Neuronal stem cell (in vitro differentiated cells): ENCODE results near the gene KIF25.
A peak's percentile ranks its signal among the peaks of the same experiment; 100 is the strongest.

ENCODE experiments used
- DNase-seq: peaks from one replicate; pipeline ENCODE4 v3.0.0-alpha.2; 2013; ENCODE audit warnings: low spot score
- H2AFZ ChIP-seq: one replicate; pipeline ENCODE4 v1.6.1; 2013; ENCODE audit warnings: mild to moderate bottlenecking, low read length, inconsistent platforms
- H2AK5ac ChIP-seq: 2 replicates; pipeline ENCODE4 v1.6.1; 2013; ENCODE audit warnings: low read depth, mild to moderate bottlenecking, inconsistent platforms, low read length, moderate library complexity, mixed read lengths
- H2BK120ac ChIP-seq: 2 replicates; pipeline ENCODE4 v1.6.1; 2013; ENCODE audit warnings: low read depth, mild to moderate bottlenecking, inconsistent platforms, low read length, moderate library complexity, mixed read lengths
- H2BK12ac ChIP-seq: one replicate; pipeline ENCODE4 v1.6.1; 2013; ENCODE audit warnings: low read length, inconsistent platforms
- H2BK15ac ChIP-seq: 2 replicates; pipeline ENCODE4 v1.6.1; 2013; ENCODE audit warnings: mild to moderate bottlenecking, low read length, inconsistent platforms, mixed read lengths
- H2BK5ac ChIP-seq: one replicate; pipeline ENCODE4 v1.6.1; 2013; ENCODE audit warnings: inconsistent platforms, mild to moderate bottlenecking, low read length, moderate library complexity
- H3K14ac ChIP-seq: one replicate; pipeline ENCODE4 v1.6.1; 2013; ENCODE audit warnings: low read length, inconsistent platforms
- H3K18ac ChIP-seq: 2 replicates; pipeline ENCODE4 v1.6.1; 2013; ENCODE audit warnings: low read length, inconsistent platforms
- H3K23ac ChIP-seq: 2 replicates; pipeline ENCODE4 v1.6.1; 2013; ENCODE audit warnings: low read depth, mild to moderate bottlenecking, mixed read lengths, low read length, inconsistent platforms; ENCODE audit not compliant: poor library complexity
- H3K27ac ChIP-seq: replicated peaks from 3 replicates; pipeline ENCODE4 v1.5.1; 2013; ENCODE audit warnings: low read length, inconsistent platforms
- H3K27me3 ChIP-seq, 3 experiments: 2 replicates each; pipeline ENCODE4 v1.6.1; 2013; ENCODE audit warnings: low read length in 3 of 3, mild to moderate bottlenecking in 2 of 3, inconsistent platforms in 1 of 3, low read depth in 1 of 3, mixed read lengths in 1 of 3, moderate library complexity in 1 of 3; ENCODE audit not compliant: control insufficient read depth in 3 of 3, insufficient read depth in 3 of 3
- H3K36me3 ChIP-seq, 2 donors: replicated peaks in 1 of 2; 2 replicates each; pipeline ENCODE4 v1.6.1; 2013; ENCODE audit warnings: low read length in 2 of 2; ENCODE audit not compliant: control insufficient read depth in 2 of 2, insufficient read depth in 2 of 2
- H3K4ac ChIP-seq: 2 replicates; pipeline ENCODE4 v1.6.1; 2013; ENCODE audit warnings: inconsistent platforms, mild to moderate bottlenecking, low read length, moderate library complexity
- H3K4me1 ChIP-seq, 2 donors: 1 replicate in 1 of 2; 2 replicates in 1 of 2; pipeline ENCODE4 v1.6.1; 2013; ENCODE audit warnings: low read length in 2 of 2, low read depth in 1 of 2; ENCODE audit not compliant: control insufficient read depth in 2 of 2, insufficient read depth in 1 of 2
- H3K4me2 ChIP-seq: one replicate; pipeline ENCODE4 v1.6.1; 2013; ENCODE audit warnings: mild to moderate bottlenecking, low read length, inconsistent platforms; ENCODE audit not compliant: insufficient read depth, poor library complexity, severe bottlenecking
- H3K4me3 ChIP-seq, 2 donors: 2 replicates each; pipeline ENCODE4 v1.5.1; 2013; ENCODE audit warnings: low read length in 2 of 2, mild to moderate bottlenecking in 2 of 2, inconsistent platforms in 1 of 2, moderate library complexity in 1 of 2
- H3K79me1 ChIP-seq: one replicate; pipeline ENCODE4 v1.6.1; 2013; ENCODE audit warnings: low read depth, mild to moderate bottlenecking, inconsistent platforms, low read length, moderate library complexity
- H3K9ac ChIP-seq: one replicate; pipeline ENCODE4 v1.6.1; 2013; ENCODE audit warnings: mild to moderate bottlenecking, low read depth, low read length, inconsistent platforms; ENCODE audit not compliant: poor library complexity
- H3K9me3 ChIP-seq, 2 donors: replicated peaks in 1 of 2; 2 replicates each; pipeline versions ENCODE3 to v1.6.1; 2013; ENCODE audit warnings: low read length in 2 of 2, mild to moderate bottlenecking in 2 of 2, inconsistent platforms in 1 of 2, low read depth in 1 of 2, mixed read lengths in 1 of 2, moderate library complexity in 1 of 2; ENCODE audit not compliant: control insufficient read depth in 2 of 2, insufficient read depth in 1 of 2
- H4K8ac ChIP-seq: one replicate; pipeline ENCODE4 v1.6.1; 2013; ENCODE audit warnings: low read depth, mild to moderate bottlenecking, inconsistent platforms, low read length, moderate library complexity
- H4K91ac ChIP-seq: one replicate; pipeline ENCODE4 v1.6.1; 2013; ENCODE audit warnings: low read length, low read depth, mild to moderate bottlenecking, inconsistent platforms; ENCODE audit not compliant: poor library complexity
- WGBS, 2 donors: extraction: QIAGEN DNeasy Blood & Tissue Kit; methylation state at CpG; one replicate each; pipeline ENCODE4 v1.1.7; 2013; ENCODE audit warnings: missing lambda C conversion rate in 2 of 2, mixed read lengths in 1 of 2; ENCODE audit not compliant: insufficient read length in 2 of 2, insufficient replicate concordance in 1 of 2; ENCODE audit errors: extremely low coverage in 2 of 2; 5-methylcytosine and 5-hydroxymethylcytosine counted together

Gene KIF25

GRCh38 chr6:168004945-168005344 lies 7.5 kb downstream of the KIF25 start:
- no peak overlapping the region for H3K4me2 ChIP-seq
- H3K23ac ChIP-seq: peak overlapping the region; percentile 44
- H3K79me1 ChIP-seq: peaks cover 1% of the 10 kb centered on the region
- no peak overlapping the region for H3K27ac ChIP-seq
- no peaks in the 10 kb centered on the region for H3K4me1 ChIP-seq
- peak overlapping the region; percentile 80 for H3K18ac ChIP-seq
- H2BK15ac ChIP-seq: no peak overlapping the region
- H2AK5ac ChIP-seq: no peak overlapping the region
- H3K14ac ChIP-seq: no peak overlapping the region
- no peak overlapping the region for H2BK120ac ChIP-seq
- no peak overlapping the region for H3K4ac ChIP-seq
- H2BK5ac ChIP-seq: no peak overlapping the region
- H3K9me3 ChIP-seq: peaks cover 0 to 4% of the 10 kb centered on the region in 2 donors
- H2AFZ ChIP-seq: no peak overlapping the region
- no peaks in the 10 kb centered on the region for H3K36me3 ChIP-seq
- DNase-seq: no peak
- H3K4me3 ChIP-seq: no peak overlapping the region
- no peak overlapping the region for H2BK12ac ChIP-seq
- whole genome bisulfite sequencing, 2 donors: no CpG with 5 or more reads among the region's 11 CpGs
- no peak overlapping the region for H3K9ac ChIP-seq
- no peak overlapping the region for H4K8ac ChIP-seq
- no peak overlapping the region for H4K91ac ChIP-seq
- peaks cover 0 to 3% (median 0%) of the 10 kb centered on the region in 3 experiments for H3K27me3 ChIP-seq

GRCh38 chr6:168005796-168006195 lies 8.3 kb downstream of the KIF25 start:
- Histone ChIP-seq H3K4ac (no peak overlapping the region), H3K9ac (no peak overlapping the region), H3K4me2 (no peak overlapping the region), H2BK12ac (no peak overlapping the region), H3K18ac (no peak overlapping the region), H3K14ac (no peak overlapping the region), H3K4me3 (no peak overlapping the region), H2AFZ (no peak overlapping the region), H3K36me3 (no peaks in the 10 kb centered on the region), H2BK15ac (no peak overlapping the region), H2AK5ac (no peak overlapping the region), H3K23ac (no peak overlapping the region), H2BK120ac (no peak overlapping the region), H3K27me3 (peaks cover 0 to 3% (median 0%) of the 10 kb centered on the region in 3 experiments), H4K91ac (no peak overlapping the region), H4K8ac (no peak overlapping the region), H3K27ac (no peak overlapping the region), H2BK5ac (no peak overlapping the region), H3K79me1 (peaks cover 1% of the 10 kb centered on the region), H3K9me3 (peaks cover 0 to 4% of the 10 kb centered on the region in 2 donors), H3K4me1 (no peaks in the 10 kb centered on the region)
- no peak for DNase-seq
- WGBS, 2 donors: no CpG with 5 or more reads among the region's 6 CpGs

GRCh38 chr6:168007592-168008338 lies 10.3 kb downstream of the KIF25 start:
- Histone ChIP-seq H3K4me3 (no peak overlapping the region), H2BK120ac (no peak overlapping the region), H3K79me1 (no peaks in the 10 kb centered on the region), H3K4me1 (no peaks in the 10 kb centered on the region), H3K23ac (no peak overlapping the region), H2BK12ac (no peak overlapping the region), H4K91ac (no peak overlapping the region), H3K27ac (no peak overlapping the region), H3K36me3 (no peaks in the 10 kb centered on the region), H3K14ac (no peak overlapping the region), H2BK15ac (no peak overlapping the region), H3K9ac (no peak overlapping the region), H3K4me2 (no peak overlapping the region), H2AK5ac (no peak overlapping the region), H3K9me3 (peaks cover 0 to 11% of the 10 kb centered on the region in 2 donors), H3K4ac (no peak overlapping the region), H3K18ac (no peak overlapping the region), H2AFZ (no peak overlapping the region), H2BK5ac (no peak overlapping the region), H3K27me3 (peaks cover 0 to 3% (median 0%) of the 10 kb centered on the region in 3 experiments), H4K8ac (no peak overlapping the region)
- DNase-seq: no peak
- no CpG with 5 or more reads among the region's 3 CpGs for WGBS, 2 donors

- no peaks in the 10 kb centered on the region for H3K36me3 ChIP-seq
- H3K79me1 ChIP-seq: no peaks in the 10 kb centered on the region
- no peak overlapping the region for H3K27ac ChIP-seq
- H2BK15ac ChIP-seq: no peak overlapping the region
- H2BK12ac ChIP-seq: no peak overlapping the region
- H3K4me3 ChIP-seq: no peak overlapping the region
- peaks cover 0 to 14% of the 10 kb centered on the region in 2 donors for H3K9me3 ChIP-seq
- no peak overlapping the region for H2AK5ac ChIP-seq
- no peak for DNase-seq
- peaks cover 0 to 3% (median 0%) of the 10 kb centered on the region in 3 experiments for H3K27me3 ChIP-seq
- H3K23ac ChIP-seq: no peak overlapping the region
- H3K18ac ChIP-seq: no peak overlapping the region
- no peak overlapping the region for H3K14ac ChIP-seq
- H3K4me2 ChIP-seq: no peak overlapping the region
- WGBS, 2 donors: no CpG with 5 or more reads among the region's 3 CpGs
- no peak overlapping the region for H2BK5ac ChIP-seq
- H4K8ac ChIP-seq: no peak overlapping the region
- no peak overlapping the region for H3K9ac ChIP-seq
- no peak overlapping the region for H2AFZ ChIP-seq
- no peak overlapping the region for H3K4ac ChIP-seq
- H3K4me1 ChIP-seq: no peaks in the 10 kb centered on the region
- no peak overlapping the region for H4K91ac ChIP-seq
- H2BK120ac ChIP-seq: no peak overlapping the region
Measured at GRCh38 chr6:168009331-168009730, 11.9 kb downstream of the KIF25 start.
